Esophagus squamous epithelium (tissue), 5 donors: ENCODE results near the gene EBNA1BP2. TPM values are rescaled to one million over a fixed set of nuclear protein-coding genes. Genes with fewer than 3 reads are reported as not detected.

Experiments used
- DNase-seq: peaks from one replicate; lab custom pipeline; 2025; lab: John Stamatoyannopoulos, UW
- H3K27ac ChIP-seq, 4 donors: fragments of 200-600 bp; sonication (generic); one replicate each; pipeline ENCODE4 v1.5.1; 2016 to 2019; ENCODE audit warnings: mild to moderate bottlenecking in 1 of 4
- H3K27me3 ChIP-seq, 4 donors: fragments of 200-600 bp; sonication (generic); 1 replicate in 3 of 4; 2 replicates in 1 of 4; pipeline versions ENCODE4 v1.5.1 to v1.6.0; 2017 to 2021; ENCODE audit warnings: antibody characterized with exemption in 1 of 4
- H3K36me3 ChIP-seq, 3 donors: fragments of 200-600 bp; sonication (generic); one replicate each; pipeline ENCODE4 v1.5.1; 2016 to 2019
- H3K4me1 ChIP-seq, 3 donors: fragments of 200-600 bp; sonication (generic); one replicate each; pipeline ENCODE4 v1.5.1; 2017 to 2019
- H3K4me3 ChIP-seq, 4 donors: fragments of 200-600 bp; sonication (generic); 1 replicate in 3 of 4; 2 replicates in 1 of 4; pipeline ENCODE4 v1.5.1; 2016 to 2019; ENCODE audit warnings: mild to moderate bottlenecking in 2 of 4, moderate library complexity in 1 of 4
- H3K9me3 ChIP-seq, 3 donors: fragments of 200-600 bp; sonication (generic); one replicate each; pipeline ENCODE4 v1.5.1; 2016 to 2019
- CTCF ChIP-seq, 6 experiments: fragments of 450-650 bp in 4 of 6; fragments of 200-600 bp in 2 of 6; sonication (generic) in 2 of 6; IDR thresholded peaks; one replicate each; pipeline ENCODE4 v1.5.1; 2016 to 2019; ENCODE audit warnings: antibody characterized with exemption in 6 of 6, mild to moderate bottlenecking in 4 of 6, moderate library complexity in 4 of 6
- POLR2A ChIP-seq, 4 donors: fragments of 450-650 bp; IDR thresholded peaks; one replicate each; pipeline ENCODE4 v1.6.1; 2017; ENCODE audit warnings: antibody characterized with exemption in 4 of 4, mild to moderate bottlenecking in 4 of 4, moderate library complexity in 3 of 4
- WGBS, 2 donors: methylation state at CpG; one replicate each; pipeline ENCODE4 v1.1.5; 2018; 5-methylcytosine and 5-hydroxymethylcytosine counted together
- intact Hi-C: fragments of 100-400 bp; cut with DNase I; formaldehyde crosslinking; loops from one replicate; pipeline ENCODE4 v1.15.0; 2022
- total RNA-seq, 4 donors: library from RNA; depleted of rRNA; stranded (reverse); fragments of >200 nt; gene quantifications; one replicate each; pipeline ENCODE4 v1.1.0, GENCODE V29; 2016
- donor health status: DM: yes; HTN: yes; CAD: no.

Gene EBNA1BP2
- total RNA-seq, 4 donors from 2014 or later = 44.4 to 99.3 (median 60.7) TPM

GRCh38 chr1:43204394-43204793 is 32.3 kb upstream of the EBNA1BP2 start:
- no peaks in the 10 kb centered on the region for H3K27me3 ChIP-seq
- no peak overlapping the region for H3K27ac ChIP-seq
- no peak for TF ChIP-seq POLR2A (IDR thresholded peaks at IDR 0.05)
- no peak for TF ChIP-seq CTCF (IDR thresholded peaks at IDR 0.05)
- no peak overlapping the region for H3K4me3 ChIP-seq
- 75 to 85% methylated on average over 1 of the region's 1 CpG for WGBS, 2 donors
- H3K4me1 ChIP-seq = peaks cover 7 to 18% (median 10%) of the 10 kb centered on the region in 3 donors
- H3K9me3 ChIP-seq = no peaks in the 10 kb centered on the region
- intact Hi-C loops = no loop called here
- H3K36me3 ChIP-seq = no peaks in the 10 kb centered on the region
- DNase-seq = no peak

GRCh38 chr1:43203859-43204258 is 31.8 kb upstream of the EBNA1BP2 start:
- DNase-seq = no peak
- Histone ChIP-seq H3K4me1 (peaks cover 7 to 18% (median 10%) of the 10 kb centered on the region in 3 donors), H3K9me3 (no peaks in the 10 kb centered on the region), H3K4me3 (no peak overlapping the region), H3K27ac (no peak overlapping the region), H3K27me3 (no peaks in the 10 kb centered on the region), H3K36me3 (no peaks in the 10 kb centered on the region)
- WGBS, 2 donors = 86 to 91% methylated on average over 3 of the region's 3 CpGs
- intact Hi-C loops = no loop called here
- TF ChIP-seq CTCF (IDR thresholded peaks at IDR 0.05) (no peak), POLR2A (IDR thresholded peaks at IDR 0.05) (no peak)

GRCh38 chr1:43199093-43199726 is 27.1 kb upstream of the EBNA1BP2 start:
- intact Hi-C loops = no loop called here
- Histone ChIP-seq H3K4me3 (no peak overlapping the region), H3K36me3 (no peaks in the 10 kb centered on the region), H3K4me1 (no peaks in the 10 kb centered on the region), H3K27ac (no peak overlapping the region), H3K27me3 (peaks cover 0 to 11% (median 0%) of the 10 kb centered on the region in 4 donors), H3K9me3 (no peaks in the 10 kb centered on the region)
- 43 to 46% methylated on average over 8 of the region's 8 CpGs for WGBS, 2 donors
- no peak for DNase-seq
- TF ChIP-seq POLR2A (IDR thresholded peaks at IDR 0.05) = no peak
- no peak for TF ChIP-seq CTCF (IDR thresholded peaks at IDR 0.05)

- TF ChIP-seq CTCF (IDR thresholded peaks at IDR 0.05) = no peak
- TF ChIP-seq POLR2A (IDR thresholded peaks at IDR 0.05) = no peak
- 85 to 89% methylated on average over 7 of the region's 7 CpGs for WGBS, 2 donors
- intact Hi-C loops = no loop called here
- Histone ChIP-seq H3K27me3 (peaks cover 0 to 11% (median 0%) of the 10 kb centered on the region in 4 donors), H3K9me3 (no peaks in the 10 kb centered on the region), H3K27ac (no peak overlapping the region), H3K36me3 (no peaks in the 10 kb centered on the region), H3K4me1 (no peaks in the 10 kb centered on the region), H3K4me3 (no peak overlapping the region)
- DNase-seq = no peak
Observed at GRCh38 chr1:43197343-43198127, 25.4 kb upstream of the EBNA1BP2 start.

GRCh38 chr1:43194509-43194908 is 22.4 kb upstream of the EBNA1BP2 start:
- no peaks in the 10 kb centered on the region for H3K4me1 ChIP-seq
- no peak overlapping the region for H3K27ac ChIP-seq
- no peaks in the 10 kb centered on the region for H3K36me3 ChIP-seq
- H3K4me3 ChIP-seq = no peak overlapping the region
- DNase-seq = no peak
- no peaks in the 10 kb centered on the region for H3K9me3 ChIP-seq
- TF ChIP-seq CTCF (IDR thresholded peaks at IDR 0.05) (no peak), POLR2A (IDR thresholded peaks at IDR 0.05) (no peak)
- intact Hi-C loops = no loop called here
- H3K27me3 ChIP-seq = peaks cover 0 to 11% (median 0%) of the 10 kb centered on the region in 4 donors
